K562 (cell line): ENCODE results near the gene CASD1. TPM values are rescaled to one million over a fixed set of nuclear protein-coding genes. Genes with fewer than 3 reads are reported as not detected.

Source experiments
- ATAC-seq: fragments of 200-7000 bp; cut with Tn5 transposase; 3 replicates; pipeline ENCODE4 v1.9.1; 2020; ENCODE audit warnings: moderate library complexity
- BruUV-seq: library from RNA; stranded (reverse); fragments of 400-500 nt; replicated peaks from 2 replicates; lab custom pipeline; 2021; lab: Mats Ljungman, UMichigan
- CTCF ChIA-PET: fragments of 300-600 bp; formaldehyde crosslinking; extraction: SDS; loops from one replicate; lab custom pipeline; 2021; ENCODE audit warnings: low intra/inter-chr PET ratio; lab: Yijun Ruan, JAX
- POLR2A ChIA-PET: fragments of 300-600, 350-650 bp; sonication (Branson Sonifier 250); formaldehyde crosslinking; extraction: SDS; loops from one replicate; lab custom pipeline; 2021; ENCODE audit warnings: antibody characterized with exemption, inconsistent platforms; lab: Yijun Ruan, JAX
- DNase-seq, 4 experiments: peaks; one replicate each; pipeline versions ENCODE4 v3.0.0 to v3.0.0-alpha.2; 2011 to 2018; ENCODE audit warnings: low spot score in 3 of 4, mixed read lengths in 3 of 4; ENCODE audit errors: extremely low read depth in 1 of 4
- FAIRE-seq: peaks from 2 replicates; lab custom pipeline; 2011; peaks lifted over from hg19 to GRCh38; lab: Jason Lieb, UNC
- H2AFZ ChIP-seq: 2 replicates; pipeline ENCODE4 v1.6.0; 2011; ENCODE audit warnings: low read depth, low read length, control low read depth, inconsistent platforms
- H3K27ac ChIP-seq: fragments of 200-600 bp; 3 replicates; pipeline ENCODE4 v1.8.0; 2011; ENCODE audit warnings: low read depth, mild to moderate bottlenecking, control low read depth, inconsistent platforms, low read length, moderate library complexity, mixed read lengths; ENCODE audit errors: extremely low read depth
- H3K27me3 ChIP-seq, 2 experiments: fragments of 300-600 bp in 1 of 2; 2 replicates in 1 of 2; 3 replicates in 1 of 2; pipeline versions ENCODE4 v1.6.0 to v1.8.0; 2011; ENCODE audit warnings: inconsistent platforms in 2 of 2, low read length in 2 of 2, mild to moderate bottlenecking in 1 of 2, mixed read lengths in 1 of 2, moderate library complexity in 1 of 2; ENCODE audit not compliant: control insufficient read depth in 2 of 2, insufficient read depth in 2 of 2
- H3K36me3 ChIP-seq: fragments of 300-600 bp; 3 replicates; pipeline ENCODE4 v1.8.0; 2011; ENCODE audit warnings: mild to moderate bottlenecking, low read length, inconsistent platforms; ENCODE audit not compliant: control insufficient read depth, insufficient read depth
- H3K4me1 ChIP-seq, 2 experiments: fragments of 200-600 bp in 1 of 2; replicated peaks in 1 of 2; 2 replicates in 1 of 2; 3 replicates in 1 of 2; pipeline versions ENCODE4 v1.5.1 to v1.8.0; 2011; ENCODE audit warnings: inconsistent platforms in 2 of 2, low read length in 2 of 2, mild to moderate bottlenecking in 1 of 2, mixed read lengths in 1 of 2, moderate library complexity in 1 of 2; ENCODE audit not compliant: control insufficient read depth in 2 of 2, insufficient read depth in 2 of 2
- H3K4me2 ChIP-seq: 2 replicates; pipeline ENCODE4 v1.6.1; 2011; ENCODE audit warnings: low read length, control low read depth, inconsistent platforms, mixed read lengths; ENCODE audit not compliant: insufficient read depth
- H3K4me3 ChIP-seq: fragments of 200-600 bp; sonication (generic), shearing (Covaris generic); 2 replicates; pipeline ENCODE4 v1.5.1; 2016; ENCODE audit warnings: control low read depth, inconsistent platforms
- H3K79me2 ChIP-seq: fragments of 200-600 bp; 3 replicates; pipeline ENCODE4 v1.8.0; 2011; ENCODE audit warnings: low read length, inconsistent platforms; ENCODE audit not compliant: control insufficient read depth, insufficient read depth
- H3K9ac ChIP-seq, 2 experiments: 2 replicates each; pipeline versions ENCODE4 v1.6.0 to v1.6.1; 2011; ENCODE audit warnings: low read depth in 2 of 2, low read length in 2 of 2, control low read depth in 1 of 2, inconsistent platforms in 1 of 2, mild to moderate bottlenecking in 1 of 2, mixed read lengths in 1 of 2; ENCODE audit not compliant: insufficient read depth in 1 of 2
- H3K9me1 ChIP-seq: one replicate; pipeline ENCODE4 v1.6.0; 2011; ENCODE audit warnings: inconsistent platforms, mild to moderate bottlenecking, low read length, moderate library complexity; ENCODE audit not compliant: control insufficient read depth, insufficient read depth
- H3K9me3 ChIP-seq: replicated peaks from 2 replicates; pipeline ENCODE4 v1.5.1; 2011; ENCODE audit warnings: low read depth, low read length, inconsistent platforms; ENCODE audit not compliant: control insufficient read depth, insufficient read depth
- H4K20me1 ChIP-seq: replicated peaks from 2 replicates; pipeline ENCODE4 v1.6.1; 2011; ENCODE audit warnings: low read length, inconsistent platforms, mixed read lengths; ENCODE audit not compliant: control insufficient read depth, insufficient read depth
- ELF4 ChIP-seq: fragments of 450-650 bp; formaldehyde crosslinking; IDR thresholded peaks from 2 replicates; pipeline ENCODE4 v1.4.0; 2022; ENCODE audit warnings: missing genetic modification characterization
- FIP1L1 ChIP-seq: fragments of 200-400 bp; formaldehyde crosslinking; IDR thresholded peaks from 2 replicates; pipeline ENCODE4 v1.6.1; 2018; ENCODE audit warnings: mild to moderate bottlenecking, low read depth, low read length; ENCODE audit not compliant: poor library complexity, severe bottlenecking
- NFIX ChIP-seq: fragments of 250-450 bp; sonication (Bioruptor Pico); IDR thresholded peaks from 2 replicates; pipeline ENCODE4 v1.4.0; 2020; ENCODE audit warnings: low read depth, mild to moderate bottlenecking, moderate library complexity
- PATZ1 ChIP-seq: fragments of 250-450 bp; sonication (Bioruptor Pico); IDR thresholded peaks from 2 replicates; pipeline ENCODE4 v1.5.0; 2020; ENCODE audit warnings: mild to moderate bottlenecking, borderline replicate concordance
- SIRT6 ChIP-seq: IDR thresholded peaks from one replicate; pipeline ENCODE4 v1.6.1; 2012; ENCODE audit warnings: low read depth, mild to moderate bottlenecking, control low read depth, inconsistent platforms, low read length, moderate library complexity
- SOX6 ChIP-seq: fragments of 450-650 bp; IDR thresholded peaks from 2 replicates; pipeline ENCODE4 v1.6.1; 2014; ENCODE audit warnings: mild to moderate bottlenecking
- WGBS: fragments of 100-300 bp; shearing (Covaris generic); methylation state at CpG from one replicate; pipeline ENCODE4 v1.1.6; 2016; ENCODE audit warnings: low coverage, mixed read lengths; ENCODE audit not compliant: insufficient coverage; ENCODE audit errors: missing lambda C conversion rate; 5-methylcytosine and 5-hydroxymethylcytosine counted together
- in situ Hi-C: fragments of 300-500 bp; cut with MboI; formaldehyde crosslinking; loops from 4 replicates; pipeline ENCODE4 v1.15.0; 2018; ENCODE audit warnings: inconsistent platforms, mixed read lengths
- intact Hi-C: fragments of 100-400 bp; cut with micrococcal nuclease; formaldehyde crosslinking; loops from 2 replicates; pipeline ENCODE4 v1.14.2; 2022
- polyA plus RNA-seq, 8 experiments: library from polyadenylated mRNA; depleted of rRNA in 4 of 8; stranded (reverse) in 5 of 8; unstranded in 3 of 8; fragments of >200 nt; fragmentation: Nextera tagmentation in 2 of 8; fragmentation: Illumina TruSeq in 1 of 8; extraction: Ambion mirVana in 2 of 8; extraction: Trizol in 1 of 8; gene quantifications; 2 replicates each; pipeline versions ENCODE4 v1.2.1 to v1.2.3, GENCODE V29; 2011 to 2014; ENCODE audit warnings: inconsistent platforms in 1 of 8, missing spikeins in 1 of 8
- total RNA-seq, 7 experiments: library from RNA; depleted of rRNA in 6 of 7; stranded (reverse); fragments of >200 nt in 6 of 7; fragmentation: Illumina TruSeq in 2 of 7; extraction: Trizol in 2 of 7; gene quantifications; 2 replicates each; pipeline versions ENCODE4 v1.2.1 to v1.2.3, GENCODE V29; 2011 to 2021; ENCODE audit warnings: low replicate concordance in 1 of 7

Gene CASD1
- total and polyA plus RNA-seq, 9 of the 15 experiments (the other 6 are each of a cell fraction or from before 2014, with no cell fraction given): 1.2 to 8.2 (median 4.8) TPM

DNA sequence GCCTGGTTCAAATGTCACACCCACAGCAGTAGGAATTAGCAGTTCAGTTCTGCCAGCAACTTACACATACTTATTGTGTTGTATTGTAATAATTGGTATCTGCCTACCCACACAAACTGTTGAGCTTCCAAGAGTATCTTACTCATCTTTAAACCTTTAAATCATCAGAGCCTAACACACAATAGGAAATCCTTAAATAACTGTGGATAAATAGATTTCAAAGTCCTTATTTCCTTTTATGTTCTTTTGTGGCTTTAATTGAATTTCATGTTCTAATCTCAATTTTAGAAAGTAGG lies 3.9 kb downstream of the CASD1 start (continued):
- no peak for TF ChIP-seq PATZ1
- no peak for TF ChIP-seq SIRT6
- no peak for TF ChIP-seq NFIX
- TF ChIP-seq ELF4 (CRISPR knock-in tag): no peak

DNA sequence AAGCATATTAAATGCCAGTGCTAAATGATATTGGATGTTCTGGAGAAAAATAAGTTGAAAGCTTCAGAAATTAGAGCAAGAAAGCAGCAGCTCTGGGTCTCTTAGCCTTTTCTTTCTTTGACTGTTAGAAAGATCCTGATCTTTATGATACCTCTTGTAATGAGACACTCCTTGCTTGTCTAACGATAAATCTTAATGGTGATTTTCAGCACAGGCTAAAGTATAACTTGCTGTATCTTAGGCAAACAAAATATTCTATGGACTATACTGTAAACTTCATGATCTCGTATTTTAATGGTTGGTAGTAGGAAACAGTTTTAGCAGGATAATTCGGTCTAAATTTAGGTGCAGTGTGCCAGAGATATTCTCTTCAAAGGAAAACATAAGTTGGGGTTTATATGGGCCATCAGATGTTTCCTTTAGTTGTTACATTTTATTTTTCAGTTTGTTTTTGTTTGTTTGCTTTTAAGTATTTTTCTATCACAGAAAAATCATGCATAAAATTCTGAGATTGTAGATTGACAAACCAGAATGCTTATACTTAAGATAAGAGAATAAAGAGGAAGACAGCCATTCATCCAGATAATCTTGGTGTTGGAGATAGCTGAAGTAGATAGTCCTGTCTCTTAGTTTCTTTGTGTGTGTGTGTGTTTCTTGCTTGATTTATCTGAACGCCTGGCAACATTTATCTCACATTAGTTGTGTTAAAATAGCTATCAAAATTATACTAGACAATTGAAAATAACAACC lies 4.7 kb downstream of the CASD1 start:
- POLR2A ChIA-PET: no interaction called here
- DNase-seq: no peak
- no peak overlapping the region for H3K4me2 ChIP-seq
- no TSS peak for BruUV-seq
- no peaks in the 10 kb centered on the region for H3K36me3 ChIP-seq
- no peaks in the 10 kb centered on the region for H4K20me1 ChIP-seq
- FAIRE-seq: no peak
- no peak overlapping the region; the same call in 1 of the 2 replicates for H2AFZ ChIP-seq
- peaks cover 7 to 14% of the 10 kb centered on the region in 2 experiments; a peak in 4 of 5 replicates for H3K4me1 ChIP-seq
- no peak overlapping the region for H3K9ac ChIP-seq
- no peaks in the 10 kb centered on the region for H3K9me3 ChIP-seq
- ATAC-seq: no peak
- no peaks in the 10 kb centered on the region for H3K9me1 ChIP-seq
- H3K4me3 ChIP-seq: no peak overlapping the region
- in situ Hi-C loops (no loop called here), intact Hi-C loops (loop anchor here (5.0 kb wide), 1 partner anchor 143 kb away; the partner anchor contains the start of gene SGCE)
- TF ChIP-seq SOX6: peak; percentile 28; the same call in 1 of the 2 replicates
- TF ChIP-seq FIP1L1: no peak
- peaks cover 17% of the 10 kb centered on the region; the same call in 2 of the 3 replicates for H3K79me2 ChIP-seq
- 39% methylated on average over 4 of the region's 4 CpGs for WGBS
- H3K27me3 ChIP-seq: no peaks in the 10 kb centered on the region
- H3K27ac ChIP-seq: no peak overlapping the region
- CTCF ChIA-PET: interaction anchor here (0.6 kb wide), 1 partner anchor 180 kb away, joined by 3 read pairs; no protein-coding TSS in a partner anchor
